RCC 7860 (cell line): Measurements from ENCODE around the gene MOBP.

Experiments used
- DNase-seq: peaks from one replicate; pipeline ENCODE4 v3.0.0-alpha.2; 2015; ENCODE audit warnings: low spot score
- FAIRE-seq: peaks from 2 replicates; lab custom pipeline; 2012; peaks lifted over from hg19 to GRCh38; lab: Jason Lieb, UNC

MOBP gene

DNA sequence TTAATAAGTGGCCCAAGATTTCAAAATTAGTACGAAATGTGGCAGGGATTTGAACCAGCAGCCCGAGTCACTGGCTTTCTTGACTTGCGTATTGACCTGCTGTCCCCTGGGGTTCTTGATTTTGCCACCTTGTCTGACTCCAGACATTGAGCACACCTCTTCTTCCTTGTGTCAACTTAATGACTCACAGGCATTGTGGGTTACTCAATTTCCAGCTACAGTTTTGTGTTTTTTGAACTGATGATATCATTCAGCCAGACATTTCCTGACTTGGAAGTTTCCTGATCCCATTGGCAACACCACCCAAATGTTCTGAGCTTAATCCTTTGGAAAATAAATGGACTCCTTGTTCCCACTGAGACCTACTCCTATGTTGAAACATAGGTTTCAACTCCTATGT is 64.2 kb downstream of the MOBP start:
- no peak for FAIRE-seq
- DNase-seq: peak; percentile 41

DNA sequence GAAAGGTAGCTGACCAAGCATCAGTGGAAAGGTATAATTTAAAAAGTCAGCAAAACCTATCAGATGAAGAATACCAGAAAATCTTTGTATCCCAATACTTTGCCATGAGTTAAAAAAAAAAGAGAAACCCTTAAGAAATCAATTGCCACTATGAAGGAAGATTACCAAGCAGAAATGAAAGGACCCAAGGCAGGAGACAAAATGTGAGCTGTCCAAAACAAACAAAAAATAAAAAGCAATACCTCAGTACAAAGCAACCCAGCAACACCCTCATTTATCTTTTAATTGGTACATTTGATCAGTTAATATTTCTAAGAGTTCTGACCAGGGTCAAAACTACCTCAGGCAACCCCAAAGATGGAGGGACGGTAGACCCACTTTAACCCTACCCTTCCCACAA is 65.3 kb downstream of the MOBP start:
- FAIRE-seq: no peak
- no peak for DNase-seq

DNA sequence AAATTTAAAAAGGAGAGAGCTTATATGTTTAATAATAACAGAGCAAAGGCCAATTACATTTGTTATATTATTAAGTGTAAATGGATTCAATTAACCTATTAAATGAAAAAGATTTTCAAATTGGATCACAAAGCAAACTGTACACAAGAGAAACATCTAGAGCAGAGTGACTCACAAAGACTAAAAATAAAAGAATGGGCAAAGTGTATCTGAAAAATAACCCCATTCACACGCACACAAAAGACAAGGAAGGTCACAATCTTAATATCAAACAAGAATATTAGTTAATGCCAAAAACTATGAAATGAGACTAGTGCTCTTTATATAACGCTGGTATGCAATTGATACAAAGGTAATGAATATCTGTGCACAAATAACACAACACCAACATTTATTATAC is 65.7 kb downstream of the MOBP start:
- DNase-seq (no peak), FAIRE-seq (no peak)

DNA sequence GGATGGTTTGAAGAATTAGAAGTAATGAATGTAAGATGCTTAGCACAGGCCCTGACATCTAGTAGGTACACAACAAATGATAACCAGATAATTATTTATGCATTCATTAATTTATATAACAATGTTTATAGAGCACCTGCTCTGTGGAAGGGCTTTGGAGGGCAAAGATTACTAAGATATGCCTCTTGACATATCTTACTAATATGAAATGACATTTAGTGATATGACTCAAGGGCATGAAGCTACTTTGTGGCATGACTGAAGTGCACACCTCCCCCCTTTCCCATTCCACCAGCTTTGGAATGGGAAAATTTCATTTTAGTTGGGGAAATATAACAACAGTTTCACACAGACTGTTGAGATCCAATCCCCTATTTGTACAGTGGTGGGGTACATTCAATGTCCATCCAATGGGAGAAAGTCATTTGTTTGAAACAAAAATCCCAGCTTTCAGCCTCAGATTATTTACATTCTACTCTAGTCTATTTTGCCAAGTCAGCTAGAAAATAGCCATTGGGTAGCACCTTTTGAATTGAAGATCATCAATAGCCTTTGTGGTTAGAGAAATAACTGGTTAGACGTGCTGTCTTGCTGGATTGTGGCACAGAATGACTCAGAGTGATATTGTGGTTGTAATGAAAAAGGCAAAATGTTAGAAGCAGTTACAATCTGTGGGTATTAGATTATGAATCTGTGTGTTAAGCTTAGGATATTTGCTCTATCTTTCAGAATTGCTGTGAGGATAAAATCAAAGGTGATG is 72.9 kb downstream of the MOBP start:
- no peak for DNase-seq
- no peak for FAIRE-seq

GRCh38 chr3:39541442-39541841 is 74.0 kb downstream of the MOBP start:
- DNase-seq: no peak
- FAIRE-seq: no peak

- DNase-seq (no peak), FAIRE-seq (peak; percentile 47)
Observed at GRCh38 chr3:39541917-39542329, 74.4 kb downstream of the MOBP start.

- FAIRE-seq: no peak
- no peak for DNase-seq
Observed at GRCh38 chr3:39542588-39542988, 75.1 kb downstream of the MOBP start.

DNA sequence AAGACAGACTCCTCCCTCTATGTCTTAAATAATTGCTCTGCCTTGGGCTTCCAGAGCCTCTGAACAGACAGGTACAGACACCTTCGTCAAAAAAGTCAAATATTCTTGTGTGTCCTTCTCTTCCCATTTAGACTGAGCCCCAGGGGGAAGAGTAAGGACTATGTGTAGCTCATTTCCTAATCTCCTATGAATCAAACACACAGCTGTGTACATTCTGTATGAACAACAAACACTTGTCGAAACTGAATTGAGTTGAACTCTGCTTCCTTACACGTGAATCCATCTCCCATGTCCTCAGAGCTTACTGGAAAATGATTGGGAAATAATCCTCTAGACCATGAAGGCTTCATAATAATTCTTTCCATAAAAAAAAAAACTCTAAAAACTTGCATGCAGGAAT is 80.8 kb downstream of the MOBP start:
- DNase-seq: no peak
- FAIRE-seq: no peak

- FAIRE-seq: no peak
- no peak for DNase-seq
Observed at GRCh38 chr3:39550354-39551051, 83.0 kb downstream of the MOBP start.
